Effector memory CD8-positive, alpha-beta T cell (primary cell): ENCODE results near the gene EDEM3.
A peak's percentile ranks its signal among the peaks of the same experiment; 100 is the strongest.

ENCODE experiments used
- ATAC-seq: fragments of 150-1000 bp; cut with Tn5 transposase; replicated peaks from 2 replicates; pipeline ENCODE4 v1.10.0; 2021; ENCODE audit warnings: mild to moderate bottlenecking, moderate library complexity
- DNase-seq, 3 experiments: peaks; one replicate each; pipeline ENCODE4 v3.0.0; 2021
- H3K27ac Mint-ChIP-seq, 2 donors: one replicate each; pipeline ENCODE4 v1.8.0; 2022; ENCODE audit warnings: mild to moderate bottlenecking in 2 of 2, mixed read lengths in 2 of 2, moderate library complexity in 2 of 2
- H3K27me3 Mint-ChIP-seq, 2 donors: one replicate each; pipeline ENCODE4 v1.8.0; 2022; ENCODE audit warnings: mixed read lengths in 2 of 2
- H3K36me3 Mint-ChIP-seq: one replicate; pipeline ENCODE4 v1.8.0; 2022; ENCODE audit warnings: mild to moderate bottlenecking, moderate library complexity, mixed read lengths; ENCODE audit not compliant: insufficient read depth
- H3K4me1 Mint-ChIP-seq, 2 donors: one replicate each; pipeline ENCODE4 v1.8.0; 2022; ENCODE audit warnings: low read depth in 2 of 2, mixed read lengths in 2 of 2
- H3K4me3 Mint-ChIP-seq, 2 donors: one replicate each; pipeline ENCODE4 v1.8.0; 2022; ENCODE audit warnings: mild to moderate bottlenecking in 2 of 2, mixed read lengths in 2 of 2, moderate library complexity in 2 of 2
- H3K9me3 Mint-ChIP-seq, 2 donors: one replicate each; pipeline ENCODE4 v1.8.0; 2022; ENCODE audit warnings: mixed read lengths in 2 of 2

EDEM3 gene

GRCh38 chr1:184743062-184743756, 11.4 kb downstream of the EDEM3 start:
- DNase-seq: peak; percentile 23 to 41 (median 28)
- Mint-ChIP-seq H3K27me3 (no peaks in the 10 kb centered on the region), H3K9me3 (no peaks in the 10 kb centered on the region), H3K4me3 (peak overlapping the region; percentile 30 to 65), H3K36me3 (peaks cover 11% of the 10 kb centered on the region), H3K27ac (peak overlapping the region; percentile 26 to 89), H3K4me1 (peaks cover 21 to 42% of the 10 kb centered on the region in 2 donors)
- peak; percentile 96 for ATAC-seq

GRCh38 chr1:184740344-184740743, 14.3 kb downstream of the EDEM3 start:
- no peaks in the 10 kb centered on the region for H3K9me3 Mint-ChIP-seq
- DNase-seq (no peak), ATAC-seq (no peak)
- H3K4me1 Mint-ChIP-seq: peaks cover 17 to 31% of the 10 kb centered on the region in 2 donors
- peaks cover 30% of the 10 kb centered on the region for H3K36me3 Mint-ChIP-seq
- no peak overlapping the region for H3K27ac Mint-ChIP-seq
- H3K27me3 Mint-ChIP-seq: no peaks in the 10 kb centered on the region
- H3K4me3 Mint-ChIP-seq: no peak overlapping the region

GRCh38 chr1:184739796-184740195, 14.9 kb downstream of the EDEM3 start:
- peaks cover 35% of the 10 kb centered on the region for H3K36me3 Mint-ChIP-seq
- H3K4me1 Mint-ChIP-seq: peaks cover 14 to 25% of the 10 kb centered on the region in 2 donors
- no peaks in the 10 kb centered on the region for H3K27me3 Mint-ChIP-seq
- ATAC-seq: no peak
- H3K9me3 Mint-ChIP-seq: no peaks in the 10 kb centered on the region
- no peak overlapping the region for H3K27ac Mint-ChIP-seq
- no peak overlapping the region for H3K4me3 Mint-ChIP-seq
- no peak for DNase-seq

GRCh38 chr1:184739070-184739469, 15.6 kb downstream of the EDEM3 start:
- Mint-ChIP-seq H3K9me3 (no peaks in the 10 kb centered on the region), H3K4me1 (peaks cover 12 to 22% of the 10 kb centered on the region in 2 donors), H3K4me3 (no peak overlapping the region), H3K36me3 (peaks cover 38% of the 10 kb centered on the region), H3K27me3 (no peaks in the 10 kb centered on the region), H3K27ac (no peak overlapping the region)
- no peak for DNase-seq
- ATAC-seq: no peak

- Mint-ChIP-seq H3K27me3 (no peaks in the 10 kb centered on the region), H3K4me1 (peaks cover 3 to 11% of the 10 kb centered on the region in 2 donors), H3K9me3 (no peaks in the 10 kb centered on the region), H3K4me3 (no peak overlapping the region), H3K27ac (peak overlapping the region in 1 of 2 donors; percentile 1), H3K36me3 (peaks cover 48% of the 10 kb centered on the region)
- ATAC-seq (no peak), DNase-seq (no peak)
These were observed 19.7 kb downstream of the EDEM3 start for GRCh38 chr1:184734980-184735379.

- H3K4me1 Mint-ChIP-seq: no peaks in the 10 kb centered on the region
- ATAC-seq (no peak), DNase-seq (no peak)
- peaks cover 44% of the 10 kb centered on the region for H3K36me3 Mint-ChIP-seq
- H3K9me3 Mint-ChIP-seq: no peaks in the 10 kb centered on the region
- H3K27ac Mint-ChIP-seq: no peak overlapping the region
- no peak overlapping the region for H3K4me3 Mint-ChIP-seq
- no peaks in the 10 kb centered on the region for H3K27me3 Mint-ChIP-seq
These were observed 29.8 kb downstream of the EDEM3 start for GRCh38 chr1:184724843-184725242.

GRCh38 chr1:184716158-184716557, 38.5 kb downstream of the EDEM3 start:
- ATAC-seq: no peak
- H3K9me3 Mint-ChIP-seq: no peaks in the 10 kb centered on the region
- peak overlapping the region in 1 of 2 donors; percentile 52 for H3K27ac Mint-ChIP-seq
- DNase-seq: no peak
- peaks cover 63% of the 10 kb centered on the region for H3K36me3 Mint-ChIP-seq
- H3K4me1 Mint-ChIP-seq: peaks cover 0 to 9% of the 10 kb centered on the region in 2 donors
- no peak overlapping the region for H3K4me3 Mint-ChIP-seq
- H3K27me3 Mint-ChIP-seq: no peaks in the 10 kb centered on the region

GRCh38 chr1:184709418-184709817, 45.2 kb downstream of the EDEM3 start:
- ATAC-seq (no peak), DNase-seq (no peak)
- H3K4me1 Mint-ChIP-seq: no peaks in the 10 kb centered on the region
- peaks cover 69% of the 10 kb centered on the region for H3K36me3 Mint-ChIP-seq
- H3K27me3 Mint-ChIP-seq: no peaks in the 10 kb centered on the region
- no peaks in the 10 kb centered on the region for H3K9me3 Mint-ChIP-seq
- H3K4me3 Mint-ChIP-seq: no peak overlapping the region
- H3K27ac Mint-ChIP-seq: peak overlapping the region in 1 of 2 donors; percentile 89

GRCh38 chr1:184708084-184708676, 46.5 kb downstream of the EDEM3 start:
- H3K27ac Mint-ChIP-seq: peak overlapping the region in 1 of 2 donors; percentile 89

GRCh38 chr1:184705271-184705670, 49.4 kb downstream of the EDEM3 start:
- no peak for ATAC-seq

More at GRCh38 chr1:184708084-184708676, 46.5 kb downstream of the EDEM3 start:
- no peaks in the 10 kb centered on the region for H3K4me1 Mint-ChIP-seq
- no peaks in the 10 kb centered on the region for H3K9me3 Mint-ChIP-seq
- ATAC-seq (no peak), DNase-seq (no peak)
- H3K4me3 Mint-ChIP-seq: no peak overlapping the region
- no peaks in the 10 kb centered on the region for H3K27me3 Mint-ChIP-seq
- H3K36me3 Mint-ChIP-seq: peaks cover 81% of the 10 kb centered on the region

GRCh38 chr1:184701816-184702215, 52.8 kb downstream of the EDEM3 start:
- ATAC-seq: no peak
- H3K36me3 Mint-ChIP-seq: peaks cover 41% of the 10 kb centered on the region
- no peaks in the 10 kb centered on the region for H3K9me3 Mint-ChIP-seq
- no peak overlapping the region for H3K4me3 Mint-ChIP-seq
- peaks cover 0 to 4% of the 10 kb centered on the region in 2 donors for H3K4me1 Mint-ChIP-seq
- no peak overlapping the region for H3K27ac Mint-ChIP-seq
- no peak for DNase-seq
- no peaks in the 10 kb centered on the region for H3K27me3 Mint-ChIP-seq

More at GRCh38 chr1:184705271-184705670, 49.4 kb downstream of the EDEM3 start:
- Mint-ChIP-seq H3K4me1 (peaks cover 0 to 4% of the 10 kb centered on the region in 2 donors), H3K9me3 (no peaks in the 10 kb centered on the region), H3K4me3 (no peak overlapping the region), H3K36me3 (peaks cover 64% of the 10 kb centered on the region), H3K27ac (no peak overlapping the region), H3K27me3 (no peaks in the 10 kb centered on the region)
- DNase-seq: no peak

GRCh38 chr1:184698969-184699368, 55.7 kb downstream of the EDEM3 start:
- Mint-ChIP-seq H3K27me3 (no peaks in the 10 kb centered on the region), H3K36me3 (peaks cover 30% of the 10 kb centered on the region), H3K9me3 (no peaks in the 10 kb centered on the region), H3K4me1 (peaks cover 3 to 11% of the 10 kb centered on the region in 2 donors), H3K4me3 (no peak overlapping the region), H3K27ac (peak overlapping the region in 1 of 2 donors; percentile 26)
- no peak for DNase-seq
- ATAC-seq: no peak

GRCh38 chr1:184698016-184698415, 56.6 kb downstream of the EDEM3 start:
- Mint-ChIP-seq H3K4me1 (peaks cover 3 to 11% of the 10 kb centered on the region in 2 donors), H3K36me3 (peaks cover 21% of the 10 kb centered on the region), H3K27me3 (no peaks in the 10 kb centered on the region), H3K4me3 (no peak overlapping the region), H3K27ac (no peak overlapping the region), H3K9me3 (no peaks in the 10 kb centered on the region)
- ATAC-seq: no peak
- DNase-seq: no peak

- DNase-seq: no peak
- peaks cover 3 to 7% of the 10 kb centered on the region in 2 donors for H3K4me1 Mint-ChIP-seq
- H3K9me3 Mint-ChIP-seq: no peaks in the 10 kb centered on the region
- no peak for ATAC-seq
- peak overlapping the region in 1 of 2 donors; percentile 30 for H3K27ac Mint-ChIP-seq
- H3K36me3 Mint-ChIP-seq: peaks cover 19% of the 10 kb centered on the region
- H3K27me3 Mint-ChIP-seq: no peaks in the 10 kb centered on the region
- H3K4me3 Mint-ChIP-seq: no peak overlapping the region
These were observed 58.3 kb downstream of the EDEM3 start for GRCh38 chr1:184696403-184696802.
